ENCODE data around the gene C17orf107.

The C17orf107 gene

GRCh38 chr17:4944554-4945175 lies 45.3 kb downstream of the C17orf107 start:
- peaks cover 1% of the 10 kb centered on the region for H3K9me3 ChIP-seq (ENCODE audit: insufficient read depth, low read depth, low read length)
- no peak overlapping the region for H2AK5ac ChIP-seq (ENCODE audit: low read length)
- WGBS (ENCODE audit: extremely low coverage, insufficient coverage, insufficient read length) = no CpG with 5 or more reads among the region's 8 CpGs

GRCh38 chr17:4945176-4945943 lies 46.0 kb downstream of the C17orf107 start:
- no peak overlapping the region for H2AK5ac ChIP-seq (ENCODE audit: low read length)
- H3K4me2 ChIP-seq (ENCODE audit: low read length) = peak overlapping the region; percentile 93
- H2AFZ ChIP-seq (ENCODE audit: insufficient read depth, low read length, poor library complexity) = no peak overlapping the region
- H3K18ac ChIP-seq (ENCODE audit: low read length) = no peak overlapping the region
- no peak overlapping the region for H2BK120ac ChIP-seq (ENCODE audit: insufficient read depth, low read length, poor library complexity)
- peak overlapping the region; percentile 57 for H3K27ac ChIP-seq (ENCODE audit: low read depth, low read length)
- H3K79me2 ChIP-seq (ENCODE audit: control insufficient read depth, insufficient read depth, low read length, poor library complexity) = peaks cover 31% of the 10 kb centered on the region
- peak overlapping the region; percentile 2 for H3K9ac ChIP-seq (ENCODE audit: low read length)
- DNase-seq = peak; percentile 92
- H4K8ac ChIP-seq (ENCODE audit: low read depth, low read length) = no peak overlapping the region
- H3K36me3 ChIP-seq (ENCODE audit: control insufficient read depth in 1 of 2, insufficient read depth in 2 of 2, low read length in 2 of 2) = peaks cover 37 to 49% of the 10 kb centered on the region in 2 experiments
- H3K4me3 ChIP-seq (ENCODE audit: low read depth, low read length) = no peak overlapping the region
- 100% methylated on average over 1 of the region's 7 CpGs for WGBS (ENCODE audit: extremely low coverage, insufficient coverage, insufficient read length)
- H3K14ac ChIP-seq (ENCODE audit: low read length) = no peak overlapping the region
- no peak overlapping the region for H2BK5ac ChIP-seq (ENCODE audit: low read depth, low read length, poor library complexity)
- no peak overlapping the region for H2BK12ac ChIP-seq (ENCODE audit: low read length)
- no peaks in the 10 kb centered on the region for H3K27me3 ChIP-seq (ENCODE audit: insufficient read depth, low read length)
- no peak overlapping the region for H4K91ac ChIP-seq (ENCODE audit: low read depth, low read length)
- H3K9me3 ChIP-seq (ENCODE audit: insufficient read depth, low read depth, low read length) = peaks cover 1% of the 10 kb centered on the region
- peaks cover 32% of the 10 kb centered on the region for H3K79me1 ChIP-seq (ENCODE audit: low read length)
- peaks cover 19 to 29% of the 10 kb centered on the region in 2 experiments for H3K4me1 ChIP-seq (ENCODE audit: control insufficient read depth in 1 of 2, insufficient read depth in 2 of 2, low read length in 2 of 2)
- H3K4ac ChIP-seq (ENCODE audit: low read depth, low read length) = peak overlapping the region; percentile 71
- no peak overlapping the region for H3K23ac ChIP-seq (ENCODE audit: low read length)
- no peak overlapping the region for H4K12ac ChIP-seq (ENCODE audit: low read depth, low read length)

More at GRCh38 chr17:4944554-4945175, 45.3 kb downstream of the C17orf107 start:
- H3K14ac ChIP-seq (ENCODE audit: low read length) = no peak overlapping the region
- H2AFZ ChIP-seq (ENCODE audit: insufficient read depth, low read length, poor library complexity) = no peak overlapping the region
- no peak overlapping the region for H3K4me3 ChIP-seq (ENCODE audit: low read depth, low read length)
- no peak overlapping the region for H2BK5ac ChIP-seq (ENCODE audit: low read depth, low read length, poor library complexity)
- peaks cover 17 to 25% of the 10 kb centered on the region in 2 experiments for H3K4me1 ChIP-seq (ENCODE audit: control insufficient read depth in 1 of 2, insufficient read depth in 2 of 2, low read length in 2 of 2)
- H3K4me2 ChIP-seq (ENCODE audit: low read length) = peak overlapping the region; percentile 0
- H3K27me3 ChIP-seq (ENCODE audit: insufficient read depth, low read length) = no peaks in the 10 kb centered on the region
- peaks cover 30% of the 10 kb centered on the region for H3K79me1 ChIP-seq (ENCODE audit: low read length)
- no peak overlapping the region for H4K12ac ChIP-seq (ENCODE audit: low read depth, low read length)
- H2BK120ac ChIP-seq (ENCODE audit: insufficient read depth, low read length, poor library complexity) = no peak overlapping the region
- no peak overlapping the region for H4K91ac ChIP-seq (ENCODE audit: low read depth, low read length)
- H3K9ac ChIP-seq (ENCODE audit: low read length) = no peak overlapping the region
- H3K27ac ChIP-seq (ENCODE audit: low read depth, low read length) = peak overlapping the region; percentile 57
- peak overlapping the region; percentile 9 for H4K8ac ChIP-seq (ENCODE audit: low read depth, low read length)
- H3K18ac ChIP-seq (ENCODE audit: low read length) = peak overlapping the region; percentile 47
- H3K79me2 ChIP-seq (ENCODE audit: control insufficient read depth, insufficient read depth, low read length, poor library complexity) = peaks cover 27% of the 10 kb centered on the region
- H2BK12ac ChIP-seq (ENCODE audit: low read length) = no peak overlapping the region
- DNase-seq = no peak
- peak overlapping the region; percentile 4 for H3K4ac ChIP-seq (ENCODE audit: low read depth, low read length)
- H3K23ac ChIP-seq (ENCODE audit: low read length) = no peak overlapping the region
- peaks cover 37 to 49% of the 10 kb centered on the region in 2 experiments for H3K36me3 ChIP-seq (ENCODE audit: control insufficient read depth in 1 of 2, insufficient read depth in 2 of 2, low read length in 2 of 2)

- no peak for DNase-seq
- Histone ChIP-seq H2AFZ (ENCODE audit: insufficient read depth, low read length, poor library complexity) (no peak overlapping the region), H2BK5ac (ENCODE audit: low read depth, low read length, poor library complexity) (no peak overlapping the region), H3K27ac (ENCODE audit: low read depth, low read length) (peak overlapping the region; percentile 0), H4K91ac (ENCODE audit: low read depth, low read length) (no peak overlapping the region), H3K79me2 (ENCODE audit: control insufficient read depth, insufficient read depth, low read length, poor library complexity) (peaks cover 27% of the 10 kb centered on the region), H3K4ac (ENCODE audit: low read depth, low read length) (peak overlapping the region; percentile 71), H3K23ac (ENCODE audit: low read length) (no peak overlapping the region), H4K8ac (ENCODE audit: low read depth, low read length) (no peak overlapping the region), H3K4me3 (ENCODE audit: low read depth, low read length) (no peak overlapping the region), H3K4me1 (ENCODE audit: control insufficient read depth in 1 of 2, insufficient read depth in 2 of 2, low read length in 2 of 2) (peaks cover 24 to 34% of the 10 kb centered on the region in 2 experiments), H2BK120ac (ENCODE audit: insufficient read depth, low read length, poor library complexity) (no peak overlapping the region), H2BK12ac (ENCODE audit: low read length) (no peak overlapping the region), H3K79me1 (ENCODE audit: low read length) (peaks cover 30% of the 10 kb centered on the region), H2AK5ac (ENCODE audit: low read length) (no peak overlapping the region), H3K9me3 (ENCODE audit: insufficient read depth, low read depth, low read length) (peaks cover 1% of the 10 kb centered on the region), H3K9ac (ENCODE audit: low read length) (no peak overlapping the region), H3K14ac (ENCODE audit: low read length) (no peak overlapping the region), H3K18ac (ENCODE audit: low read length) (no peak overlapping the region), H3K27me3 (ENCODE audit: insufficient read depth, low read length) (no peaks in the 10 kb centered on the region), H4K12ac (ENCODE audit: low read depth, low read length) (no peak overlapping the region), H3K36me3 (ENCODE audit: control insufficient read depth in 1 of 2, insufficient read depth in 2 of 2, low read length in 2 of 2) (peaks cover 37 to 49% of the 10 kb centered on the region in 2 experiments), H3K4me2 (ENCODE audit: low read length) (peak overlapping the region; percentile 93)
- no CpG with 5 or more reads among the region's 4 CpGs for WGBS (ENCODE audit: extremely low coverage, insufficient coverage, insufficient read length)
These were observed 46.6 kb downstream of the C17orf107 start for GRCh38 chr17:4945944-4946280.

- no peak overlapping the region for H2BK120ac ChIP-seq (ENCODE audit: insufficient read depth, low read length, poor library complexity)
- no peak overlapping the region for H4K91ac ChIP-seq (ENCODE audit: low read depth, low read length)
- no peak overlapping the region for H2AK5ac ChIP-seq (ENCODE audit: low read length)
- H3K4me3 ChIP-seq (ENCODE audit: low read depth, low read length) = peak overlapping the region; percentile 64
- peak overlapping the region; percentile 77 for H3K9ac ChIP-seq (ENCODE audit: low read length)
- DNase-seq = peak in 1 of 2 donors; percentile 16
- H3K79me2 ChIP-seq (ENCODE audit: control insufficient read depth, insufficient read depth, low read length, poor library complexity) = peaks cover 26% of the 10 kb centered on the region
- H3K4ac ChIP-seq (ENCODE audit: low read depth, low read length) = peak overlapping the region; percentile 71
- peaks cover 30% of the 10 kb centered on the region for H3K79me1 ChIP-seq (ENCODE audit: low read length)
- no peaks in the 10 kb centered on the region for H3K27me3 ChIP-seq (ENCODE audit: insufficient read depth, low read length)
- H2BK12ac ChIP-seq (ENCODE audit: low read length) = no peak overlapping the region
- H4K8ac ChIP-seq (ENCODE audit: low read depth, low read length) = no peak overlapping the region
- no CpG with 5 or more reads among the region's 16 CpGs for WGBS (ENCODE audit: extremely low coverage, insufficient coverage, insufficient read length)
- H2BK5ac ChIP-seq (ENCODE audit: low read depth, low read length, poor library complexity) = no peak overlapping the region
- H3K4me1 ChIP-seq (ENCODE audit: control insufficient read depth in 1 of 2, insufficient read depth in 2 of 2, low read length in 2 of 2) = peaks cover 28 to 37% of the 10 kb centered on the region in 2 experiments
- H3K27ac ChIP-seq (ENCODE audit: low read depth, low read length) = peak overlapping the region; percentile 35
- peaks cover 1% of the 10 kb centered on the region for H3K9me3 ChIP-seq (ENCODE audit: insufficient read depth, low read depth, low read length)
- H2AFZ ChIP-seq (ENCODE audit: insufficient read depth, low read length, poor library complexity) = no peak overlapping the region
- H3K18ac ChIP-seq (ENCODE audit: low read length) = no peak overlapping the region
- no peak overlapping the region for H3K23ac ChIP-seq (ENCODE audit: low read length)
- H3K36me3 ChIP-seq (ENCODE audit: control insufficient read depth in 1 of 2, insufficient read depth in 2 of 2, low read length in 2 of 2) = peaks cover 37 to 49% of the 10 kb centered on the region in 2 experiments
- H4K12ac ChIP-seq (ENCODE audit: low read depth, low read length) = no peak overlapping the region
- H3K4me2 ChIP-seq (ENCODE audit: low read length) = peak overlapping the region; percentile 93
- H3K14ac ChIP-seq (ENCODE audit: low read length) = no peak overlapping the region
These were observed 47.1 kb downstream of the C17orf107 start for GRCh38 chr17:4946312-4946976.

Measured in trophoblast cell (in vitro differentiated cells and primary cell).